Transverse colon (tissue), 4 donors: ENCODE results near the gene RASEF. TPM values are rescaled to one million over a fixed set of nuclear protein-coding genes. Genes with fewer than 3 reads are reported as not detected.
"Not testable (repeated sequence)": the region's sequence is repeated elsewhere in the genome, so short reads cannot be mapped to it uniquely, and the experiment has no call there.

Experiments used
- DNase-seq: peaks from one replicate; pipeline ENCODE4 v3.0.0-alpha.2; 2019
- H3K27ac ChIP-seq, 4 donors: fragments of 200-600 bp; sonication (generic); 2 replicates each; pipeline ENCODE4 v1.5.1; 2016 to 2018; ENCODE audit warnings: inconsistent platforms in 4 of 4
- H3K27me3 ChIP-seq: fragments of 200-600 bp; sonication (generic); 2 replicates; pipeline ENCODE4 v1.5.1; 2017; ENCODE audit warnings: inconsistent platforms
- H3K36me3 ChIP-seq, 4 donors: fragments of 200-600 bp; sonication (generic); 2 replicates each; pipeline ENCODE4 v1.5.1; 2017 to 2019; ENCODE audit warnings: inconsistent platforms in 4 of 4
- H3K4me1 ChIP-seq, 4 donors: fragments of 200-600 bp; sonication (generic); 2 replicates each; pipeline ENCODE4 v1.5.1; 2017 to 2020; ENCODE audit warnings: inconsistent platforms in 4 of 4
- H3K4me3 ChIP-seq, 4 donors: fragments of 200-600 bp; sonication (generic); 1 replicate in 1 of 4; 2 replicates in 3 of 4; pipeline versions ENCODE4 v1.5.1 to v1.6.1; 2017 to 2019; ENCODE audit warnings: inconsistent platforms in 4 of 4
- H3K9me3 ChIP-seq, 2 donors: fragments of 200-600 bp; sonication (generic); 2 replicates each; pipeline ENCODE4 v1.5.1; 2017 to 2019; ENCODE audit warnings: inconsistent platforms in 2 of 2
- CTCF ChIP-seq, 5 experiments: fragments of 200-600 bp in 3 of 5; fragments of 450-650 bp in 2 of 5; sonication (generic) in 3 of 5; IDR thresholded peaks; 1 replicate in 2 of 5; 2 replicates in 3 of 5; pipeline ENCODE4 v1.5.1; 2016 to 2017; ENCODE audit warnings: antibody characterized with exemption in 5 of 5, inconsistent platforms in 3 of 5, mild to moderate bottlenecking in 2 of 5, moderate library complexity in 1 of 5
- EP300 ChIP-seq: sonication (generic); formaldehyde crosslinking; IDR thresholded peaks from one replicate; pipeline ENCODE4 v1.6.1; 2017; ENCODE audit warnings: antibody characterized with exemption, low read depth
- POLR2A ChIP-seq: fragments of 450-650 bp; IDR thresholded peaks from one replicate; pipeline ENCODE4 v1.6.1; 2016; ENCODE audit warnings: antibody characterized with exemption, mild to moderate bottlenecking, moderate library complexity
- POLR2AphosphoS5 ChIP-seq, 3 donors: sonication (generic); formaldehyde crosslinking; IDR thresholded peaks; one replicate each; pipeline ENCODE4 v1.6.1; 2016; ENCODE audit warnings: antibody characterized with exemption in 3 of 3
- WGBS, 2 donors: methylation state at CpG; one replicate each; pipeline ENCODE4 v1.1.5; 2018; ENCODE audit warnings: low coverage in 1 of 2; 5-methylcytosine and 5-hydroxymethylcytosine counted together
- in situ Hi-C, 4 donors: fragments of 200-750 bp; cut with MboI; loops; one replicate each; pipeline versions ENCODE4 v1.15.0 to v1.15.1; 2017; ENCODE audit warnings: low sequenced_read_pairs in 3 of 4, low pct_ligation_motif_present in 1 of 4, low pct_unique_long_range_greater_than_20kb in 1 of 4
- intact Hi-C: fragments of 100-400 bp; cut with DNase I; formaldehyde crosslinking; loops from one replicate; pipeline ENCODE4 v1.15.1; 2023; ENCODE audit warnings: low total_unique reads
- total RNA-seq, 4 donors: library from RNA; depleted of rRNA; stranded (reverse); fragments of >200 nt; gene quantifications; one replicate each; pipeline ENCODE4 v1.1.0, GENCODE V29; 2016

The RASEF gene
- total RNA-seq, 4 donors from 2014 or later, result 69.9 to 189 (median 105) TPM

GRCh38 chr9:82940376-82940775 lies 122.6 kb downstream of the RASEF start:
- no peak for DNase-seq
- intact Hi-C loops, result no loop called here
- H3K9me3 ChIP-seq, result no peaks in the 10 kb centered on the region
- 82 to 86% methylated on average over 3 to 7 of the region's 7 CpGs for WGBS, 2 donors
- H3K36me3 ChIP-seq, result no peaks in the 10 kb centered on the region
- H3K27ac ChIP-seq, result no peak overlapping the region
- H3K4me3 ChIP-seq, result no peak overlapping the region
- TF ChIP-seq CTCF (IDR thresholded peaks at IDR 0.05), result no peak
- no peak for TF ChIP-seq POLR2A
- TF ChIP-seq EP300, result no peak
- no peak for TF ChIP-seq POLR2AphosphoS5 (IDR thresholded peaks at IDR 0.05)
- in situ Hi-C loops, result no loop called here
- no peaks in the 10 kb centered on the region for H3K4me1 ChIP-seq
- no peaks in the 10 kb centered on the region for H3K27me3 ChIP-seq

- DNase-seq, result peak; percentile 10
Measured at GRCh38 chr9:82939451-82939850, 123.5 kb downstream of the RASEF start.

DNA sequence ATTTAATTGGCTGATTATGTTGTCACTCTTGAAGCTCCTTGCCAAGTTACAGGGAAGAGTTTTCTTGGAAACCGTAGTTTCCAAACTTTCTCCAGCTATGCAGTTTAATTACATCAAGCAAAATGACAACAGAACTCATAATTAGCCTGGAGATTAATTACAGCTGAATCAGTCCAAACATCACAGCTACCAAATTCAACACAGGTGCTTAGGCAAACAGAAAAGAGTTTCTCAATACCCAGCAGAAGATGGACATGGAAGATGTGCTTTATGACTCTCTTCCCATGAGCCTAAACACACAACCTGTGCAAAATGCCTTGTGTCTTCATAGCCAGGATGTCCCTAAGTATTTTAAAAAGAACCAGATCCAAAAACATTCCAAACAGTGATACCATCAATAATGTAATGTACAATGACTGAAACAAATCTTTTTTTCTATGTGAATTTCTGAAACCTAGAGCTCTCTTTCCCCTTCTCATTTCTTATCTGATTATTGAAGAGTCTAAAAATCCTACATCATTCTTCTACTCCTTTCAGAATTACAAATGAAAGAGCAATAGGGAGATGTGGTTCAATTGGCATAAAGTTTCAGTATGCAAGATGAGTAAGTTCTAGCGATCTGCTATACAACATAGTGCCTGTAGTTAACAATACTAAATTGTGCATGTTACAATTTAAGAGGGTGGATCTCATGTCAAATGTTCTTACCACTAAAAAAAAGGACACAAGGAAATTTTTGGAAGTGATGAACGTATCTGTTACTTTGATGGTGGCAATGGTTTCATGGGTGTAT lies 124.3 kb downstream of the RASEF start:
- Histone ChIP-seq H3K27ac (no peak overlapping the region), H3K4me1 (no peaks in the 10 kb centered on the region), H3K9me3 (no peaks in the 10 kb centered on the region), H3K27me3 (no peaks in the 10 kb centered on the region), H3K4me3 (no peak overlapping the region), H3K36me3 (no peaks in the 10 kb centered on the region)
- TF ChIP-seq POLR2AphosphoS5 (IDR thresholded peaks at IDR 0.05), result no peak
- no peak for TF ChIP-seq CTCF (IDR thresholded peaks at IDR 0.05)
- no peak for TF ChIP-seq EP300
- TF ChIP-seq POLR2A, result no peak
- in situ Hi-C loops (no loop called here), intact Hi-C loops (no loop called here)
- WGBS, 2 donors, result 63 to 65% methylated on average over 2 to 3 of the region's 3 CpGs
- no peak for DNase-seq

More at GRCh38 chr9:82939451-82939850, 123.5 kb downstream of the RASEF start:
- no peaks in the 10 kb centered on the region for H3K4me1 ChIP-seq
- H3K27me3 ChIP-seq, result no peaks in the 10 kb centered on the region
- in situ Hi-C loops (no loop called here), intact Hi-C loops (no loop called here)
- H3K36me3 ChIP-seq, result no peaks in the 10 kb centered on the region
- TF ChIP-seq POLR2AphosphoS5 (IDR thresholded peaks at IDR 0.05) (no peak), EP300 (no peak), POLR2A (no peak), CTCF (IDR thresholded peaks at IDR 0.05) (no peak)
- no peak overlapping the region for H3K27ac ChIP-seq
- H3K9me3 ChIP-seq, result no peaks in the 10 kb centered on the region
- 15 to 36% methylated on average over 1 to 2 of the region's 2 CpGs for WGBS, 2 donors
- H3K4me3 ChIP-seq, result no peak overlapping the region

DNA sequence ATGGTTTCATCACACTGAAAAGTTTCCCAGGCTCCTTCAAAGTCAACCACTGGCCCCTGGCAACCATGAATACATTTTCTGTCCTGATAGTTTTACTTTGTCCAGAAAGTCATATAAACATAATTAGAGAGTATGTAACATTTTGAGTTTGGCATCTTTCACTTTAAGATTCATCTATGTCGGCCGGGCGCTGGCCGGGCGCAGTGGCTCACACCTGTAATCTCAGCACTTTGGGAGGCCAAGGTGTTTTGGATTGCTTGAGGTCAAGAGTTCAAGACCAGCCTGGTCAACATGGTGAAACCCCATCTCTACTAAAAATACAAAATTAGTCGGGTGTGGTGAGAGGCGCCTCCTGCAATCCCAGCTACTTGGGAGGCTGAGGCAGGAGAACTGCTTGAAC lies 126.4 kb downstream of the RASEF start:
- H3K9me3 ChIP-seq, H3K27ac ChIP-seq, intact Hi-C loops, H3K4me3 ChIP-seq, H3K36me3 ChIP-seq, DNase-seq, H3K4me1 ChIP-seq, in situ Hi-C loops, H3K27me3 ChIP-seq: not testable (repeated sequence)
- 94 to 97% methylated on average over 5 to 7 of the region's 7 CpGs for WGBS, 2 donors

DNA sequence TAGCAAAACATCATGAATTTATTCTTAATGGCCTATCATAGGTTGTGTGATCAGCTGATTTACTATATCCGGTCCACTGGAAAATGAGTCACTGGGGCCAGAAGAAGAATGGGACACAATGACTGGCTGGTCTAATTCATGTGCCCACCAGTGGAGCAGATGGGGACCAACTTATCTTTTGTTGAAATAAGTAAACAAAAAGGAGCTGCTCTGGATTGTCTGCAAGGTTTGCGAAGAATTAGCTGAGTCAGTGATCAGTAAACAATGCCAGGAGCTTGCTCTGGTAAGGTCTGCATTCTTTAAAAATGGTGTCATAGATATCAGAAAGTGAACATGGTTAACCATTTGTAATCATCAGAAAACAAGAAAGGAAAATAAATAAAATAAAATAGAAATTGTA lies 128.0 kb downstream of the RASEF start:
- DNase-seq, result no peak
- intact Hi-C loops (no loop called here), in situ Hi-C loops (no loop called here)
- no peaks in the 10 kb centered on the region for H3K4me1 ChIP-seq
- TF ChIP-seq POLR2A (no peak), POLR2AphosphoS5 (IDR thresholded peaks at IDR 0.05) (no peak), EP300 (no peak), CTCF (IDR thresholded peaks at IDR 0.05) (no peak)
- H3K9me3 ChIP-seq, result no peaks in the 10 kb centered on the region
- 54 to 75% methylated on average over 2 of the region's 2 CpGs for WGBS, 2 donors
- no peaks in the 10 kb centered on the region for H3K27me3 ChIP-seq
- H3K27ac ChIP-seq, result no peak overlapping the region
- no peak overlapping the region for H3K4me3 ChIP-seq
- no peaks in the 10 kb centered on the region for H3K36me3 ChIP-seq

GRCh38 chr9:82934025-82934424 lies 128.9 kb downstream of the RASEF start:
- in situ Hi-C loops, H3K36me3 ChIP-seq, DNase-seq, H3K27me3 ChIP-seq, H3K4me1 ChIP-seq, intact Hi-C loops, H3K4me3 ChIP-seq, H3K27ac ChIP-seq, H3K9me3 ChIP-seq: not testable (repeated sequence)
- WGBS, 2 donors, result 75 to 85% methylated on average over 1 of the region's 1 CpG
